Measurements from ENCODE around the gene ELFN2. TPM values are rescaled to one million over a fixed set of nuclear protein-coding genes. Genes with fewer than 3 reads are reported as not detected.

ELFN2 gene
- total and polyA plus RNA-seq, 4 donors, result 0.62 to 6.8 (median 1.6) TPM

DNA sequence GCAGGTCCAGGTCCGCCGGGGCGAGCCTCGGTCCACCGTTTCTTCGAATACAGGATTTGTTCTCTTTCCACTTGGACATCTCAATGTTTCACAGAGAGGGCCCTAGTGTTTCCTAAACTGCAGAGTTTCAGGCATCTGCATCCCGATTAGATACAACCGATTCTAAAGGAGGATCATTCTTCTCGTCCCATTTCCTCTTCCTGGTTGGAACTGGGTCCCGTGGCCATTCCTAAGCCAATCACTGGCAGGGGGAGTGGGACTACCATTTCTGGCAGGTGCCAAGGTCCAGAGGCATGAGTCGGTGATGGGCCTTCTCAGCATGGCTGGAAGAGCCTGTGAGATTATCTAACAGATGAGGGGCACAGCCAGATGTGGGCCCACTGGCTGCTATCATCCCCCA lies 68.9 kb downstream of the ELFN2 start:
- Histone ChIP-seq H3K4me3 (no peak overlapping the region), H3K9ac (ENCODE audit: insufficient read depth in 1 of 2, low read length in 2 of 2) (no peak overlapping the region), H3K27me3 (ENCODE audit: control insufficient read depth in 3 of 3, insufficient read depth in 3 of 3, low read length in 2 of 3) (no peaks in the 10 kb centered on the region), H3K9me3 (ENCODE audit: control insufficient read depth in 4 of 4, insufficient read depth in 3 of 4, low read length in 3 of 4) (no peaks in the 10 kb centered on the region), H3K36me3 (ENCODE audit: control insufficient read depth in 4 of 4, insufficient read depth in 4 of 4, low read length in 4 of 4) (no peaks in the 10 kb centered on the region), H3K27ac (ENCODE audit: low read depth in 1 of 2, low read length in 1 of 2) (no peak overlapping the region), H3K4me1 (ENCODE audit: control insufficient read depth in 5 of 5, insufficient read depth in 5 of 5, low read length in 5 of 5) (peaks cover 0 to under 1% (median 0%) of the 10 kb centered on the region in 5 donors)
- DNase-seq (no peak), ATAC-seq (ENCODE audit: insufficient read depth, low FRiP score) (no peak)
- TF ChIP-seq, protein P1, sequence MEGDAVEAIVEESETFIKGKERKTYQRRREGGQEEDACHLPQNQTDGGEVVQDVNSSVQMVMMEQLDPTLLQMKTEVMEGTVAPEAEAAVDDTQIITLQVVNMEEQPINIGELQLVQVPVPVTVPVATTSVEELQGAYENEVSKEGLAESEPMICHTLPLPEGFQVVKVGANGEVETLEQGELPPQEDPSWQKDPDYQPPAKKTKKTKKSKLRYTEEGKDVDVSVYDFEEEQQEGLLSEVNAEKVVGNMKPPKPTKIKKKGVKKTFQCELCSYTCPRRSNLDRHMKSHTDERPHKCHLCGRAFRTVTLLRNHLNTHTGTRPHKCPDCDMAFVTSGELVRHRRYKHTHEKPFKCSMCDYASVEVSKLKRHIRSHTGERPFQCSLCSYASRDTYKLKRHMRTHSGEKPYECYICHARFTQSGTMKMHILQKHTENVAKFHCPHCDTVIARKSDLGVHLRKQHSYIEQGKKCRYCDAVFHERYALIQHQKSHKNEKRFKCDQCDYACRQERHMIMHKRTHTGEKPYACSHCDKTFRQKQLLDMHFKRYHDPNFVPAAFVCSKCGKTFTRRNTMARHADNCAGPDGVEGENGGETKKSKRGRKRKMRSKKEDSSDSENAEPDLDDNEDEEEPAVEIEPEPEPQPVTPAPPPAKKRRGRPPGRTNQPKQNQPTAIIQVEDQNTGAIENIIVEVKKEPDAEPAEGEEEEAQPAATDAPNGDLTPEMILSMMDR (IDR thresholded peaks at IDR 0.05; ENCODE audit: control extremely low read depth, extremely low read depth), result no peak
- 90 to 92% methylated on average over 11 of the region's 11 CpGs for WGBS, 2 donors

DNA sequence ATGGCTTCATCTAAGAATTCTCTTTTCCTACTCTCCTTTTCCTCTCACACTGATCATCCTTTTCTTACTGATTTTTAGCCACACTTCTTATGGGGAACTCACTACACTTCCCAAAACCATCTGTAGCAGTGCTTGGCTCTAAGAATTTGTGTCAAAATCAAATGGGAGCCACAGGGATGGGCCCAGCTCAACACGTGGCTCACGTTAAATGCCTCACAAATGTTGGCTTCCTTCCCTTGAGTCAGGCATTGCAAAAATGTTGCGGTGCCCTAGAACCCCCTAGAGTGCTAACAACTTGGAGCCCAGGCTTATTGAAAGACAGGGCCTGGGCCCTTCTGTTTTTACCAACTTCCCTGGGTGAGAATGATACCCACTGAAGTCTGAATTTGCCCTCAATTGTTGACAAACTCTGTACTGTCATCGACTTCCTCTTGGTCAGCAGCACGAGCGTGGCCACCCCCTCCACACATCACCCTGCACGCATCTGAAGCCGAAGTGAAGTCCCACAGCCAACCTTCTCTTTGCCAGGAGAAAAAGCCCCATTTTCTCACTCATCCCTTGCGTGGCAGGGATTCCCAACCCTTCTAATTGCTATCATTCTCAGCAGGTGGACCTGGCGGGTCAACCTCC lies 69.7 kb downstream of the ELFN2 start:
- Histone ChIP-seq H3K27me3 (ENCODE audit: control insufficient read depth in 3 of 3, insufficient read depth in 3 of 3, low read length in 2 of 3) (no peaks in the 10 kb centered on the region), H3K36me3 (ENCODE audit: control insufficient read depth in 4 of 4, insufficient read depth in 4 of 4, low read length in 4 of 4) (no peaks in the 10 kb centered on the region), H3K4me1 (ENCODE audit: control insufficient read depth in 5 of 5, insufficient read depth in 5 of 5, low read length in 5 of 5) (no peaks in the 10 kb centered on the region), H3K4me3 (no peak overlapping the region), H3K9me3 (ENCODE audit: control insufficient read depth in 4 of 4, insufficient read depth in 3 of 4, low read length in 3 of 4) (no peaks in the 10 kb centered on the region), H3K9ac (ENCODE audit: insufficient read depth in 1 of 2, low read length in 2 of 2) (no peak overlapping the region), H3K27ac (ENCODE audit: low read depth in 1 of 2, low read length in 1 of 2) (no peak overlapping the region)
- DNase-seq (no peak), ATAC-seq (ENCODE audit: insufficient read depth, low FRiP score) (no peak)
- TF ChIP-seq, protein P1 (IDR thresholded peaks at IDR 0.05; ENCODE audit: control extremely low read depth, extremely low read depth), result no peak
- 77 to 85% methylated on average over 10 of the region's 10 CpGs for WGBS, 2 donors

DNA sequence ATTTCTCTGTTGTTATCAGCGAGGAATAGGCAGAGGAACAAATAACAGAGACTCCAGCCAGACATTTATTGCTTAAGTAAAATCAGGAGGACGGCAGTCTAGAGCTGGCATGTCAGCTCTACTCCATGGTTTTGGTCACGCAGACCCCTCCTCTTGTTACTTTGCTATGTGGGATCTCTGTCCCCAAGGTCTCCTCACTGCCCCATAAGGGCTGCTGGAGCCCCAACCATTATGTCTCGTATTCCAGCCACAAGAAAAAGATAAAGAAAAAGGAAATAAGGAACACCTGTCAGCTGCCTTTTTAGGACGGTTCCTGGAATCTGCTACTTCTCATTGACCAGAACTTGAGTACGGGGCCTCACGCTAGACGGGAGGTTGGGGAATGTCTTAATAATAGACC lies 70.4 kb downstream of the ELFN2 start:
- TF ChIP-seq, protein P1 (IDR thresholded peaks at IDR 0.05; ENCODE audit: control extremely low read depth, extremely low read depth), result no peak
- ATAC-seq (ENCODE audit: insufficient read depth, low FRiP score), result no peak

DNA sequence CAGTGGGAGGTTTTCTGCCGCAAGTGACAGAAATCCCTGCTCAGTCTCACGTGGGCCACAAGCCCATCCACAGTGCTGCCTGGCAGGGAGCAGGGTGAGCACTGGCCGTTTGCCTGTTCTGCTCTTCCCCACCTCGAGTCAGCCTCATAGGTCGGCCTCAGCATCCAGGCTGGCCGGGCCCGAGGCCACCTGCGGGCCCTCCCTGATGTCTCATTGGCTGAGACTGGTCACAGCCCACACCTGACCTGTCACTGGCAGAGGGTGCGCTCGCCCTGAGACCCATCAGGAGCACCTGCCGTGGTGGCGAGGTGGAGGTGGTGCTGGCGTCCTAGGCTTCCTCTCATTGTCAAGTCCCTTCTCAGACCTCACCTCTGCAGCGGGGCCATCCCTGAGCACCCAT lies 72.1 kb downstream of the ELFN2 start:
- DNase-seq (no peak), ATAC-seq (ENCODE audit: insufficient read depth, low FRiP score) (no peak)
- Histone ChIP-seq H3K9ac (ENCODE audit: insufficient read depth in 1 of 2, low read length in 2 of 2) (no peak overlapping the region), H3K4me1 (ENCODE audit: control insufficient read depth in 5 of 5, insufficient read depth in 5 of 5, low read length in 5 of 5) (no peaks in the 10 kb centered on the region), H3K9me3 (ENCODE audit: control insufficient read depth in 4 of 4, insufficient read depth in 3 of 4, low read length in 3 of 4) (no peaks in the 10 kb centered on the region), H3K27me3 (ENCODE audit: control insufficient read depth in 3 of 3, insufficient read depth in 3 of 3, low read length in 2 of 3) (no peaks in the 10 kb centered on the region), H3K36me3 (ENCODE audit: control insufficient read depth in 4 of 4, insufficient read depth in 4 of 4, low read length in 4 of 4) (no peaks in the 10 kb centered on the region), H3K4me3 (no peak overlapping the region), H3K27ac (ENCODE audit: low read depth in 1 of 2, low read length in 1 of 2) (no peak overlapping the region)
- 84 to 94% methylated on average over 14 of the region's 14 CpGs for WGBS, 2 donors
- TF ChIP-seq, protein P1 (IDR thresholded peaks at IDR 0.05; ENCODE audit: control extremely low read depth, extremely low read depth), result no peak

More for the DNA sequence above, 70.4 kb downstream of the ELFN2 start:
- DNase-seq, result no peak
- Histone ChIP-seq H3K9ac (ENCODE audit: insufficient read depth in 1 of 2, low read length in 2 of 2) (no peak overlapping the region), H3K4me1 (ENCODE audit: control insufficient read depth in 5 of 5, insufficient read depth in 5 of 5, low read length in 5 of 5) (no peaks in the 10 kb centered on the region), H3K27ac (ENCODE audit: low read depth in 1 of 2, low read length in 1 of 2) (no peak overlapping the region), H3K9me3 (ENCODE audit: control insufficient read depth in 4 of 4, insufficient read depth in 3 of 4, low read length in 3 of 4) (no peaks in the 10 kb centered on the region), H3K4me3 (no peak overlapping the region), H3K27me3 (ENCODE audit: control insufficient read depth in 3 of 3, insufficient read depth in 3 of 3, low read length in 2 of 3) (no peaks in the 10 kb centered on the region), H3K36me3 (ENCODE audit: control insufficient read depth in 4 of 4, insufficient read depth in 4 of 4, low read length in 4 of 4) (no peaks in the 10 kb centered on the region)
- WGBS, 2 donors, result 78% methylated on average over 8 of the region's 8 CpGs
